HEK293T (cell line): ENCODE data around the gene SNRNP40.

ENCODE experiments used
- BHLHE40 ChIP-seq: fragments of 450-650 bp; IDR thresholded peaks from 2 replicates; pipeline ENCODE4 v1.6.1; 2016; ENCODE audit warnings: mild to moderate bottlenecking, moderate library complexity, borderline replicate concordance
- CTBP1 ChIP-seq: fragments of 450-650 bp; IDR thresholded peaks from 2 replicates; pipeline ENCODE4 v1.6.1; 2016; ENCODE audit warnings: borderline replicate concordance
- ELF4 ChIP-seq: fragments of 450-650 bp; IDR thresholded peaks from 2 replicates; pipeline ENCODE4 v1.6.1; 2017; ENCODE audit warnings: antibody characterized with exemption
- FOXA1 ChIP-seq: fragments of 450-650 bp; IDR thresholded peaks from 2 replicates; pipeline ENCODE4 v1.6.1; 2016; ENCODE audit warnings: mild to moderate bottlenecking
- FOXK2 ChIP-seq: fragments of 450-650 bp; IDR thresholded peaks from 2 replicates; pipeline ENCODE4 v1.6.1; 2016; ENCODE audit warnings: mild to moderate bottlenecking
- L3MBTL2 ChIP-seq: fragments of 450-650 bp; conservative IDR thresholded peaks from 2 replicates; pipeline ENCODE4 v1.6.1; 2016; ENCODE audit warnings: mild to moderate bottlenecking
- LEF1 ChIP-seq: fragments of 450-650 bp; IDR thresholded peaks from 2 replicates; pipeline ENCODE4 v1.6.1; 2017; ENCODE audit warnings: mild to moderate bottlenecking, borderline replicate concordance
- SP1 ChIP-seq: fragments of 450-650 bp; IDR thresholded peaks from 2 replicates; pipeline ENCODE4 v1.6.1; 2017
- SUZ12 ChIP-seq: fragments of 450-650 bp; IDR thresholded peaks from 2 replicates; pipeline ENCODE4 v1.6.1; 2016; ENCODE audit warnings: mild to moderate bottlenecking

DNA sequence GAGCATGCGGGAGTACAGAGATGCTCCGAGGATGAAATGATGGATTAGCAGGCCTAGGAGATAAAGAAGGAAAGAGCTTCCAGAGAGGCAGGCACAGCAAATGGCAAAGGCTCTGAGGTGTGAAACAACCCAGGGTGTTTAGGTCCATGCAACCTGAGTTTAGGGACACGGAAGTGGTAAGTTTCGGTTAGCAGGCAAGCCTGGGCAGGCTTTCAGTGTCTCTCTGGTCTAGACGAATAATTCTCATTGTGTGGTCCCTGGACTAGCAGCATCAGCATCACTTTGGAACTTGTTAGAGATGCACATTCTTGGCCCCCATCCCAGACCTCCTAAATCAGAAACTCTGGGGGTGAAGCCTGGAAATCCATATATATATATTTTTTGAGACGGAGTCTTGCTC is 75.5 kb downstream of the SNRNP40 start:
- TF ChIP-seq SP1 (no peak), BHLHE40 (no peak), SUZ12 (no peak), FOXK2 (no peak), ELF4 (no peak), CTBP1 (no peak), L3MBTL2 (no peak), FOXA1 (no peak), LEF1 (no peak)
